ENCODE data around the gene CCDC148. TPM values are rescaled to one million over a fixed set of nuclear protein-coding genes. Genes with fewer than 3 reads are reported as not detected.

The CCDC148 gene
- polyA plus RNA-seq, 2 of the 4 experiments (the other 2 are of a cell fraction): 0.41 to 0.85 TPM

DNA sequence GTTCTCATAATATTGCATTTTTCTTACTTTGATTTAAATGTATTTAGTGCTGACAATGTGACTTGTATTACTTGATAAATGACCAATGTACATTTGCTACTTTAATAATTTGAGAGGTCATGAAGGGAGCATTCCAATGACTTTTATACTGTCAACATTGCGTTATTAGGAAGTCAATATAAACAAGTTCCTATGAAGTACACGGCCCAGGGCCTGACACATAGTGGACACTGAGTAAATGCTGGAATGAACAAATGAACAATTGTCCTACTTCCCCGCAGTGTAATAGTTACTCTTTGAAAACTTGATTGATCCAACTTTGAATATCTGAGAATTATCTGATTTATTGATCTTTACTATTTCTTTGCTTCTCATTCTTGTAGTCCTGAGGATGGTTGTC is 47.5 kb upstream of the CCDC148 start (continued):
- TF ChIP-seq, protein P1, sequence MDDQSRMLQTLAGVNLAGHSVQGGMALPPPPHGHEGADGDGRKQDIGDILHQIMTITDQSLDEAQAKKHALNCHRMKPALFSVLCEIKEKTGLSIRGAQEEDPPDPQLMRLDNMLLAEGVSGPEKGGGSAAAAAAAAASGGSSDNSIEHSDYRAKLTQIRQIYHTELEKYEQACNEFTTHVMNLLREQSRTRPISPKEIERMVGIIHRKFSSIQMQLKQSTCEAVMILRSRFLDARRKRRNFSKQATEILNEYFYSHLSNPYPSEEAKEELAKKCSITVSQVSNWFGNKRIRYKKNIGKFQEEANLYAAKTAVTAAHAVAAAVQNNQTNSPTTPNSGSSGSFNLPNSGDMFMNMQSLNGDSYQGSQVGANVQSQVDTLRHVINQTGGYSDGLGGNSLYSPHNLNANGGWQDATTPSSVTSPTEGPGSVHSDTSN (IDR thresholded peaks at IDR 0.05): no peak
- TF ChIP-seq GATA3 (IDR thresholded peaks at IDR 0.05; ENCODE audit: borderline replicate concordance): peak; percentile 17; the same call in 1 of the 2 replicates
- TF ChIP-seq PHF8 (IDR thresholded peaks at IDR 0.05; ENCODE audit: borderline replicate concordance, low read depth): no peak
- TF ChIP-seq MAFK (IDR thresholded peaks at IDR 0.05; ENCODE audit: partially characterized antibody): peak; percentile 3

DNA sequence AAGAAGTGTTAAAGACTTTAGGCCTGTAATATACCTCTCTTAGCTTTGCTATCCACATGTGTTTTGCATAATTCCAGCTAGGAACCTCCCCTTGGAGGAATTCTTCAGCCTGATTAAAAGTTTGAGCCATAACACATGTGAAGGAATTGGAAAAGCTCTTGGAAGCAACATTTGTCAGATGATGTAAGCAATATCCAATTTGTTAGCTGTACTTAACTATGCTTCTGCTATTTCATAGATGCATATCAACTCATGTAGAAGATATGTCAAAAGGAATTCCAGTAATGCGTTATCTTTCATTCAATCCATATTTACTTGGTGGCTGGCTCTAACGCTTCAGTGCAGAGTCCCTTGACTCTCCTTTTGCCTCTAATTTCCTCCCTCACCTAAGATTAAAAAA is 46.4 kb upstream of the CCDC148 start:
- Histone ChIP-seq H3K4me1 (peaks cover 84% of the 10 kb centered on the region), H3K27ac (peak overlapping the region; percentile 54 to 74), H3K4me3 (no peak overlapping the region), H3K4me2 (peak overlapping the region; percentile 48), H3K9me3 (no peaks in the 10 kb centered on the region)
- ChIA-PET CTCF (no interaction called here), POLR2A (interaction anchor here (1.4 kb wide), 1 partner anchor 27 kb away, joined by 4 read pairs; no protein-coding TSS in a partner anchor)
- ATAC-seq: peak; percentile 17 to 78; a peak in 3 of 6 replicates
- peak; percentile 18 to 42 for DNase-seq (ENCODE audit: low read depth in 1 of 2, low spot score in 1 of 2)
- TF ChIP-seq GATA3 (IDR thresholded peaks at IDR 0.05; ENCODE audit: borderline replicate concordance): peak; percentile 98
- TF ChIP-seq HOXA7 (CRISPR knock-in tag; IDR thresholded peaks at IDR 0.05): no peak
- TF ChIP-seq CHD4 (IDR thresholded peaks at IDR 0.05; ENCODE audit: borderline replicate concordance): no peak
- TF ChIP-seq EHF (CRISPR knock-in tag; IDR thresholded peaks at IDR 0.05): no peak
- no peak for TF ChIP-seq ESRRA (IDR thresholded peaks at IDR 0.05; ENCODE audit: borderline replicate concordance, low read length)
- 0 out of 2 replicates have a peak, but pooled peaks have one; percentile 12 for TF ChIP-seq FOSL2 (IDR thresholded peaks at IDR 0.05)
- TF ChIP-seq FOSL2 (CRISPR knock-in tag; IDR thresholded peaks at IDR 0.05): peak; percentile 23
- no peak for TF ChIP-seq JUN (IDR thresholded peaks at IDR 0.05)
- no peak for TF ChIP-seq ELK1 (IDR thresholded peaks at IDR 0.05; ENCODE audit: low read depth, low read length)
- no peak for TF ChIP-seq USF2 (IDR thresholded peaks at IDR 0.05)
- peak in 1 of 2 experiments; percentile 29; a peak in 1 of 5 replicates for TF ChIP-seq EP300 (IDR thresholded peaks at IDR 0.05)
- TF ChIP-seq, protein P2, sequence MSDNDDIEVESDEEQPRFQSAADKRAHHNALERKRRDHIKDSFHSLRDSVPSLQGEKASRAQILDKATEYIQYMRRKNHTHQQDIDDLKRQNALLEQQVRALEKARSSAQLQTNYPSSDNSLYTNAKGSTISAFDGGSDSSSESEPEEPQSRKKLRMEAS (IDR thresholded peaks at IDR 0.05): 0 out of 2 replicates have a peak, but pooled peaks have one; percentile 16
- TF ChIP-seq, protein P3, sequence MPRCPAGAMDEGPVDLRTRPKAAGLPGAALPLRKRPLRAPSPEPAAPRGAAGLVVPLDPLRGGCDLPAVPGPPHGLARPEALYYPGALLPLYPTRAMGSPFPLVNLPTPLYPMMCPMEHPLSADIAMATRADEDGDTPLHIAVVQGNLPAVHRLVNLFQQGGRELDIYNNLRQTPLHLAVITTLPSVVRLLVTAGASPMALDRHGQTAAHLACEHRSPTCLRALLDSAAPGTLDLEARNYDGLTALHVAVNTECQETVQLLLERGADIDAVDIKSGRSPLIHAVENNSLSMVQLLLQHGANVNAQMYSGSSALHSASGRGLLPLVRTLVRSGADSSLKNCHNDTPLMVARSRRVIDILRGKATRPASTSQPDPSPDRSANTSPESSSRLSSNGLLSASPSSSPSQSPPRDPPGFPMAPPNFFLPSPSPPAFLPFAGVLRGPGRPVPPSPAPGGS (IDR thresholded peaks at IDR 0.05): 0 out of 3 replicates have a peak, but pooled peaks have one; percentile 22
- TF ChIP-seq, protein P1 (IDR thresholded peaks at IDR 0.05): 0 out of 2 replicates have a peak, but pooled peaks have one; percentile 33
- TF ChIP-seq RAD21 (conservative IDR thresholded peaks at IDR 0.05 in 1 of 2, IDR thresholded peaks at IDR 0.05 in 1 of 2): peak; percentile 9 to 14; a peak in 1 of 5 replicates
- TF ChIP-seq CEBPB (IDR thresholded peaks at IDR 0.05): peak in 1 of 2 experiments; percentile 33; a peak in 1 of 4 replicates
- FAIRE-seq: no peak
- WGBS (ENCODE audit: missing lambda C conversion rate): 2% methylated on average over 2 of the region's 2 CpGs

DNA sequence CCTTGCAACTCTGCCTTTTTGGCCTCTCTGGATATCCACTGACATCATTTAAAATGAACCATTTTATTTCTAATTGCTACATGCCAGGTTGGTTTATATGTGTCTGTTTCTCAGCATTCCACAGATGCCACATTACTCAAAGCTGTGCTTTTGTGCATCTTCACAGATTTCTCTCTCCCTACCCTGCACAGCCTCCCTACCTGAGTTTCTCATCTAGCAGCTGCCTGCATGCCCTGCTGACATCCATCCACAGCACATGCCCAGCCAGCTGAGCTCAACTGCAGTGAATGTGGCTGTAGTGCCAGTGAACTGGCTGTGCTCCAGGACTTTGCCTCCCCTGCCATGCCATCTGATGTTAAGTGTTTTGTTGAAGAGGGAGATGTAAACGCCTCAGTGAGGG is 44.7 kb upstream of the CCDC148 start:
- POLR2A ChIA-PET: no interaction called here
- 13% methylated on average over 1 of the region's 1 CpG for WGBS (ENCODE audit: missing lambda C conversion rate)
- Histone ChIP-seq H3K4me2 (0 out of 3 replicates have a peak overlapping the region, but pooled peaks have one; percentile 26), H3K4me1 (peaks cover 100% of the 10 kb centered on the region), H3K27ac (peak overlapping the region; percentile 7 to 62; a peak in 4 of 6 replicates), H3K4me3 (no peak overlapping the region), H3K9me3 (no peaks in the 10 kb centered on the region)
- peak in 1 of 2 experiments; percentile 8; a peak in 2 of 6 replicates for ATAC-seq
- no peak for DNase-seq (ENCODE audit: low read depth in 1 of 2, low spot score in 1 of 2)
- FAIRE-seq: no peak
- TF ChIP-seq ELK1 (IDR thresholded peaks at IDR 0.05; ENCODE audit: low read depth, low read length) (no peak), ATOH8 (CRISPR knock-in tag; IDR thresholded peaks at IDR 0.05; ENCODE audit: low read depth) (no peak), KDM1A (IDR thresholded peaks at IDR 0.05; ENCODE audit: low read depth) (no peak), ZC3H11A (IDR thresholded peaks at IDR 0.05) (no peak), RFX5 (IDR thresholded peaks at IDR 0.05) (no peak), HOXB5 (CRISPR knock-in tag; IDR thresholded peaks at IDR 0.05) (no peak), CHD2 (IDR thresholded peaks at IDR 0.05; ENCODE audit: low read length, partially characterized antibody) (no peak), TP53 (CRISPR knock-in tag; IDR thresholded peaks at IDR 0.05) (no peak), HEYL (CRISPR knock-in tag; IDR thresholded peaks at IDR 0.05) (no peak), FOSB (CRISPR knock-in tag; IDR thresholded peaks at IDR 0.05) (no peak)
- CTCF ChIA-PET: no interaction called here
